NCI-H1436 (cell line): ENCODE results near the gene SMIM14.
"Not testable (repeated sequence)": the region's sequence is repeated elsewhere in the genome, so short reads cannot be mapped to it uniquely, and the experiment has no call there.

Source experiments
- DNase-seq: peaks from one replicate; lab custom pipeline; 2025; lab: John Stamatoyannopoulos, UW

Gene SMIM14

GRCh38 chr4:39596971-39597370 is 41.7 kb downstream of the SMIM14 start:
- no peak for DNase-seq

GRCh38 chr4:39591290-39591689 is 47.4 kb downstream of the SMIM14 start:
- DNase-seq = peak; percentile 17

GRCh38 chr4:39587881-39588280 is 50.8 kb downstream of the SMIM14 start:
- DNase-seq = no peak

GRCh38 chr4:39574946-39575345 is 63.7 kb downstream of the SMIM14 start:
- DNase-seq = no peak

GRCh38 chr4:39571504-39571903 is 67.2 kb downstream of the SMIM14 start:
- no peak for DNase-seq

GRCh38 chr4:39571054-39571453 is 67.6 kb downstream of the SMIM14 start:
- no peak for DNase-seq

DNA sequence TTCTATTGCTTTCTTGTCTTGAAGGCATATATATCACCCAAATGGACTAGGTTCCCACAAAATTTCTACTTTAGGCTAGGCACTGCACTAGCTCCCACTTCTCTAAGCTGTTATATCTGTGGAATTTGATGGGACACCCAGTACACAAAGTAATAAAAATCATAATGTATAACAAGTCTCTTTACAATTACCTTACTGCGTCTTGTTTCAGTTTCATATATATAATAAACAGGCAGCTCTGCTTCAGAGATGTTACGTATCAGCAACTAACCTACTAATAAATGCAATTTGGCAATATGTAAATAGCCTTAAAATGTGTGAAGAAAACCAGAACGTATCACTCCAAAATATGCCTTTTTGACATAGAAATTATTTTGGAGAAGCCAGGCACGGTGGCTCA is 69.5 kb downstream of the SMIM14 start:
- no peak for DNase-seq

DNA sequence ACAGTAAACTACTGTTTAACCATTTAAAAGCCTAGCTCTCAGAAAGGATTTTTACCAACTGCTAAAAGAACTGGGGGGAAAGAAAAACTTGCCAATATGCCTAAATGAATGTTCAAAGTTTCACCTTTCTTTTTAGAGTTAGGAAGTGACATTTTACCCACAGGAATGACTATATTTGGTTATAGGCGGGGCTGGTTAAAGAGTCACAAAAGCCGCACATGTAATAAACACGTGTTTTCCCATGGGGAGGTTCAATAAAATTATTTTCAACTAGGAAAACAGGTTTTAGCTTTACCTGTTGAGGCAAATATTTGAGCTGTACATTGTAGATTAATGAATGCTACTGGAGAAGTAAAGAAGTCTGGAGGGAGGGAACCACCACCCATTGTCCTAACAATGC is 69.9 kb downstream of the SMIM14 start:
- DNase-seq = no peak

DNA sequence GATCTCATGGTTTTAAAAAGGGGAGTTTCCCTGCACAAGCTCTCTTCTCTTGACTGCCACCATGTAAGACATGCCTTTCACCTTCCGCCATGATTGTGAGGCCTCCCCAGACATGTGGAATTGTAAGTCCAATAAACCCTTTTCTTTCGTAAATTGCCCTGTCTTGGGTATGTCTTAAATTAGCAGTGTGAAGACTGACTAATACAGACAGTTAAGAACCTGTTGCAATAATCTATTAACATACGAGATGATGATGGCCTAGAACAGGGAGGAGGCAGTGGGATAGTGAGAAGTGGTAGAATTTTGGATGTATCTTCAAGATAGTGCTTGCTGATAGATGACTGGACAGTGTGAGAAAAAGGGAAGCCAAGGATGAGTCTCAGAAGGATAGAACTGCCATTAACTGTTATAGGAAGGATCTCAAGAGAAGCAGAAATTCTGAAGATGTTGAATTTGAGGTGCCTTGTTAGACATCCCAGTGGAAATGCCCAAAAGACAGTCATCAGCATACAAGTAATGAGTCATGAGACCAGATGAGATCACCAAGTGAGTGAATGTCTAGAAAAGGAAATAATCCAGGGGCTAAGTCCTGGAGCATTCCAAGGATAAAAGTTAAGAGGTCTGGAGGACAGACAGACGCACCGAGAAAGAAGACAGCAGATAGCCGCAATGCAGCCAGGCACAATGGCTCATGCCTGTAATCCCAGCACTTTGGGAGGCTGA is 72.6 kb downstream of the SMIM14 start:
- no peak for DNase-seq

DNA sequence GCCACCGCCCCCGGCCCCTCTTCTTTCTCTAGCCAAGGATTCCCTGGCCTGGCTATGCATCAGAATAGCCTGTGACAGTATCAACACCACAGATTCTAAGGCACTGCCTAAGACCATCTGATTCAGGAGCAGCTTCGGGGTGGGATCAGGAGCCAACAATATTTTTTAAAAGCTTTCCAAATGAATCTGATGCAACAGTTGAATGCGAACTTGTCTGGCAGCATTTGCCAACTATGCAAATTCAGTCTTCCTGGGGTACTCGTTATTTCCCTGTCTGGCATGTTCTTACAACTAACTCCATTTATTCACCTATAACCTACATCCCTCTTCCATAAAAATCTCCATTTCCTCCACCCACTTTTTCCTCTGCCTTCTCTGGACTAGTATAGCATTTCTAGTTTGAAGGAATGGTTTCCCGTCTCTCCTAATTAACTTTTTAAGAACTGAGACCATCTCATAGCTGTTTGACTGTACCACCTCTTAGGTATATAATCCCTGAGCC is 75.3 kb downstream of the SMIM14 start:
- DNase-seq = no peak

- no peak for DNase-seq
Observed at GRCh38 chr4:39562792-39563191, 75.9 kb downstream of the SMIM14 start.

GRCh38 chr4:39559626-39560025 is 79.0 kb downstream of the SMIM14 start:
- DNase-seq = no peak

GRCh38 chr4:39555472-39555871 is 83.2 kb downstream of the SMIM14 start:
- no peak for DNase-seq

GRCh38 chr4:39548425-39549067 is 90.1 kb downstream of the SMIM14 start:
- no peak for DNase-seq

DNA sequence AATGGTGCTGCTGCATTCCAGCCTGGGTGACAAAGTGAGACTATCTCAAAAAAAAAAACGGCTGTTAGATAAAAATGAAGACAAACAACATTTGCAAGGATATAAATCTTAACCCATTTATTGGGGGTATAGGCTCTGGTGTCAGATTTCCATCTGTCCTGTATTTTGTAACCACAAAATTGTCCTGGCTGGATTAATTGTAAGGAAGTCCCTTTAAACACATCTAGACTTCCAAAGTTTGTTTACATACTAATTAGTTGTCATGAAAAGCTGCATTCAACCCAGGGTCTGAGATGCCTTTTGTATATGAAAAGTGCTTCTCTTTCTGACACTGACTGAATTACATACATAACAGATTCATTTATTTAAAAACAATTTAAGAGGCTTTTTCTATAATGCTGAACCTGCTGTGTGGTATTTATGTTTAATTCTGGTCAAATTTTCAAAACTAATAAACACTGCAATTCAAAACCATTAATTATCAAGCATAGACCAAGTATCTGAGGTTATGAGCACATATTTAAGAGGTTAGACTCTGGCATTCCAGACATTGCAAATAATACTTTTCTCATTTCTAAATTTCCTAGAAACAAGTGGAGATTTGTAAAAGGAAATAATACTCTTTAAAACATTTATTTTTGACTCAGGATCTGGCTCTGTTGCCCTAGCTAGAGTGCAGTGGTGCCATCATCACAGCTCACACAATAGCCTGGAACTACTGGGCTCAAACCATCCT is 93.9 kb downstream of the SMIM14 start:
- peak; percentile 63 for DNase-seq

GRCh38 chr4:39544080-39544479 is 94.6 kb downstream of the SMIM14 start:
- DNase-seq = not testable (repeated sequence)

GRCh38 chr4:39543034-39543433 is 95.6 kb downstream of the SMIM14 start:
- DNase-seq = no peak

GRCh38 chr4:39542611-39543012 is 96.1 kb downstream of the SMIM14 start:
- DNase-seq = no peak

DNA sequence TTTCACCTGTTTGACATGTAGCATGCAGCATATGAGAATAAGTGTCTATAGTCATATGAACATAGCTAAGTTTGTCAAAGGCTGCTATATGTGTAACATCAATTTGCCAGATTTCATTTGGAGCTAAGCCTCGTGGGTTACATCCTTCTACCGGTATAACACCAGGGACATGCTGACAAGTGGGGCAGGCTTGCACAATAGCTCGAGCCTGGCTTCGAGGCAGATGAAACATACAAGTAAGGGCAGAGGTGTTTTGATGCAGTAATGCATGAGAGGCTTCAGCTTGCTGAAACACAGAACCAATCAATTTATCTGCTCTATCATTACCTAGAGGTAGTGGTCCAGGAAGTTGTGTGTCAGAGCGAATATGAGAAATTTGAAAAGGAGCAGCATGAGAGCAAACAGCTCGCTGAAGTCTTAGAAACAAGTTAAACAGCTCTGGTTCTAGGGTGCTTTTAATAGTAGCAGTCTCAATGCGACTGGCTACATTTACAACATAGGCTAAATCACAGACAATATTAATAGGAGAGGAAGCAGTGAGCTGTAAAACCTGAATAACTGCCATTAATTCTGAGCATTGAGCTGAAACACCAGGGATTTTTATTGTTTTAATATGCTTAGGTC is 96.6 kb downstream of the SMIM14 start:
- DNase-seq = no peak

- DNase-seq = peak; percentile 5
Observed at GRCh38 chr4:39539089-39539611, 99.5 kb downstream of the SMIM14 start.

DNA sequence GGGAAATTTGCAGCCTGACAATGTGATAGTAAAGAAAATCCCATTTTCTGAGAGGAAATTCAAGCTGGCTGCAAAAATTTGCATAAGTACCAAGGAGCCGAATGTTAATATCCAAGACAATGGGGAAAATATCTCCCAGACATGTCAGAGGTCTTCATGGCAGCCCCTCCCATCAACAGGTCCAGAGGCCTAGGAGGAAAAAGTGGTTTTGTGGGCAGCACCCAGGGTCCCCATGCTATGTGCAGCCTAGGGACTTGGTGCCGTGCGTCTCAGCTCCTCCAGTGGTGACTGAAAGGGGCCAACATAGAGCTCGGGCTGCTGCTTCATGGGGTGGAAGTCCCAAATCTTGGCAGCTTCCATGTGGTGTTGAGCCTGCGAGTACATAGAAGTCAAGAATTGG is 105.1 kb downstream of the SMIM14 start:
- no peak for DNase-seq

- DNase-seq = not testable (repeated sequence)
Observed at GRCh38 chr4:39532237-39532636, 106.4 kb downstream of the SMIM14 start.
